ENCODE data around the gene SEH1L.
"Not testable (repeated sequence)": the region's sequence is repeated elsewhere in the genome, so short reads cannot be mapped to it uniquely, and the experiment has no call there.

SEH1L gene

GRCh38 chr18:12975488-12975887 is 27.7 kb downstream of the SEH1L start:
- H3K4me3 ChIP-seq (ENCODE audit: control insufficient read depth, low read depth, low read length): no peak overlapping the region
- no peak for DNase-seq (ENCODE audit: low read depth)
- no peak for TF ChIP-seq CTCF (conservative IDR thresholded peaks at IDR 0.05; ENCODE audit: control insufficient read depth, insufficient read depth, low read depth, low read length)

- DNase-seq (ENCODE audit: low read depth): no peak
- TF ChIP-seq CTCF (conservative IDR thresholded peaks at IDR 0.05; ENCODE audit: control insufficient read depth, insufficient read depth, low read depth, low read length): no peak
- no peak overlapping the region for H3K4me3 ChIP-seq (ENCODE audit: control insufficient read depth, low read depth, low read length)
Observed at GRCh38 chr18:12976305-12976704, 28.5 kb downstream of the SEH1L start.

- H3K4me3 ChIP-seq (ENCODE audit: control insufficient read depth, low read depth, low read length); DNase-seq (ENCODE audit: low read depth): not testable (repeated sequence)
Observed at GRCh38 chr18:12980065-12980464, 32.3 kb downstream of the SEH1L start.

GRCh38 chr18:12989397-12990122 is 41.7 kb downstream of the SEH1L start:
- no peak overlapping the region for H3K4me3 ChIP-seq (ENCODE audit: control insufficient read depth, low read depth, low read length)
- no peak for TF ChIP-seq CTCF (conservative IDR thresholded peaks at IDR 0.05; ENCODE audit: control insufficient read depth, insufficient read depth, low read depth, low read length)
- DNase-seq (ENCODE audit: low read depth): no peak

GRCh38 chr18:12990123-12990475 is 42.3 kb downstream of the SEH1L start:
- peak; percentile 18 for DNase-seq (ENCODE audit: low read depth)
- H3K4me3 ChIP-seq (ENCODE audit: control insufficient read depth, low read depth, low read length): peak overlapping the region; percentile 91
- no peak for TF ChIP-seq CTCF (conservative IDR thresholded peaks at IDR 0.05; ENCODE audit: control insufficient read depth, insufficient read depth, low read depth, low read length)

- TF ChIP-seq CTCF (conservative IDR thresholded peaks at IDR 0.05; ENCODE audit: control insufficient read depth, insufficient read depth, low read depth, low read length): no peak
- DNase-seq (ENCODE audit: low read depth): no peak
- H3K4me3 ChIP-seq (ENCODE audit: control insufficient read depth, low read depth, low read length): peak overlapping the region; percentile 91
Observed at GRCh38 chr18:12990641-12990966, 42.8 kb downstream of the SEH1L start.

GRCh38 chr18:12990967-12991820 is 43.4 kb downstream of the SEH1L start, which contains the start of gene CEP192:
CEP192 (plus strand) TSS chr18:12991362; CDS start chr18:12999425, 8,063 bp downstream.
- peak; percentile 98 for DNase-seq (ENCODE audit: low read depth)
- no peak for TF ChIP-seq CTCF (conservative IDR thresholded peaks at IDR 0.05; ENCODE audit: control insufficient read depth, insufficient read depth, low read depth, low read length)
- peak within 1 kb of the TSS; percentile 91 for H3K4me3 ChIP-seq (ENCODE audit: control insufficient read depth, low read depth, low read length)
